Neural cell (in vitro differentiated cells): ENCODE measurements around the gene ODF2L.

Experiments
- CTCF ChIP-seq: fragments of 450-650 bp; IDR thresholded peaks from 2 replicates; pipeline ENCODE4 v1.5.1; 2014; ENCODE audit warnings: antibody characterized with exemption, mild to moderate bottlenecking, moderate library complexity; ENCODE audit not compliant: poor library complexity, severe bottlenecking
- EP300 ChIP-seq: fragments of 450-650 bp; conservative IDR thresholded peaks from 2 replicates; pipeline ENCODE4 v1.6.1; 2014; ENCODE audit warnings: antibody characterized with exemption, mild to moderate bottlenecking, moderate library complexity; ENCODE audit not compliant: poor library complexity, severe bottlenecking
- EZH2 ChIP-seq: fragments of 200-600, 300-800 bp; shearing (Covaris generic), sonication (generic); IDR thresholded peaks from 2 replicates; pipeline ENCODE4 v1.6.1; 2014; ENCODE audit warnings: antibody characterized with exemption, low read length, borderline replicate concordance, mild to moderate bottlenecking; ENCODE audit not compliant: insufficient read depth, poor library complexity, severe bottlenecking
- MXI1 ChIP-seq: fragments of 450-650 bp; conservative IDR thresholded peaks from 2 replicates; pipeline ENCODE4 v1.6.1; 2014; ENCODE audit warnings: antibody characterized with exemption, mild to moderate bottlenecking; ENCODE audit not compliant: poor library complexity, severe bottlenecking
- POLR2AphosphoS5 ChIP-seq: IDR thresholded peaks from 2 replicates; pipeline ENCODE4 v1.6.1; 2012
- RAD21 ChIP-seq: fragments of 450-650 bp; conservative IDR thresholded peaks from 2 replicates; pipeline ENCODE4 v1.6.1; 2014; ENCODE audit warnings: antibody characterized with exemption, mild to moderate bottlenecking, moderate library complexity
- REST ChIP-seq: IDR thresholded peaks from 2 replicates; pipeline ENCODE4 v1.6.1; 2012; ENCODE audit warnings: borderline replicate concordance
- TAF1 ChIP-seq: IDR thresholded peaks from 2 replicates; pipeline ENCODE4 v1.6.1; 2012; ENCODE audit warnings: low read depth

- TF ChIP-seq CTCF (no peak), EZH2 (no peak), REST (no peak), POLR2AphosphoS5 (no peak), TAF1 (no peak), MXI1 (no peak), RAD21 (no peak), EP300 (no peak)
Observed at GRCh38 chr1:86434059-86434458, 37.9 kb upstream of the ODF2L start.
